HG02970 (cell line): ENCODE measurements around the gene SGCD.

ENCODE experiments used
- ATAC-seq: cut with Tn5 transposase; IDR thresholded peaks from one replicate; pipeline ENCODE4 v1.9.1; 2021; ENCODE audit warnings: mild to moderate bottlenecking, moderate library complexity, moderate number of reproducible peaks; ENCODE audit not compliant: unreplicated experiment, low FRiP score

SGCD gene

GRCh38 chr5:156497804-156498208 lies 170.8 kb downstream of the SGCD start:
- ATAC-seq: no peak

DNA sequence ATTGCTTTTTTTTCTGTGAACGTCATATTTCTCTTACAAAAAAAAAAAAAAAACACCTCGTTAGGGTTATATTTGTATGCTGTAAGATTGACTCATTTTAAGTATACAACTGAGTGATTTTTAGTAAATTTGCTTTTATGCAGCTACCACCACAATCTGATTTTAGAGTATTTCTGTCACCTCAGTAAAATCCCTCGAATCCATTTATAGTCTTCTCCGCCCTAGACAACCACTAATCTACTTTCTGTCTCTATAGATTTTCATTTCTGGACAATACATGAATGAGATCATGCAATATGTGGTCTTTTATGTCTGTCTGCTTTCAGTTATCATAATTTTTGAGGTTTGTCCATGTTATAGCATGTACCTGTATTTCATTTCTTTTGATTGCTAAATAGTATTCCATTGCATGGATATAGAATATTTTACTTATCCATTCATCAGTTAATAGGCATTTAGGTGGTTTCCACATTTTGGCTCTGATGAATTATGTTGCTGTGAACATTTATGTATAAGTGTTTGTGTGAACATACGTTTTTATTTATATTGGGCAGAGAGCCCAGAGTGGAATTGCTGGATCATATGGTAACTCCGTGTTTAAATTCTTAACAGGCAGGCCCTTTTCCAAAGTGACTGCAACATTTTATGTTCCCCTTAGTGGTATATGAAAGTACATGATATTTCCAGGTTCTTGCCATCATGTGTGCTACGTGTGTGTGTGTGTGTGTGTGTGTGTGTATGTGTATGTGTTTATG lies 171.4 kb downstream of the SGCD start:
- no peak for ATAC-seq

GRCh38 chr5:156500755-156501154 lies 173.8 kb downstream of the SGCD start:
- no peak for ATAC-seq

DNA sequence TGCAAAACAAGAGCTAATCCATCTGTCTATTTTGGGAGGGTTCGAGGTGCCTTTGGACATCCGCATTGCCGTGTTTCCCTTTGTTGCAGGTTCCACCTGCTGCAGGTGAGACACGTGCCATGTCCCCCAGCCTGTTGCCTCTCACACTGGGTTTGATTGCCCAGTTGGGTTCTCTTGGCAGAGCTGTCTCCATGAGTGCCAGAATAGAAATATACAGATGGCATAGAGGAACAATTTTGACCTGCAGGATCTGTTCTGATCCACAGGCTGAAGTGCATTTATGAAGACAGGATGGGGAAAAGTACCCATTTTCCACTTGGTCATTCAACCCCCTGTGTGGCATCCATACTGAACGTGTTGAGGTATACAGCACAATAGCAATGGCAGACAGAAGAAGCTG lies 178.1 kb downstream of the SGCD start:
- ATAC-seq: no peak

DNA sequence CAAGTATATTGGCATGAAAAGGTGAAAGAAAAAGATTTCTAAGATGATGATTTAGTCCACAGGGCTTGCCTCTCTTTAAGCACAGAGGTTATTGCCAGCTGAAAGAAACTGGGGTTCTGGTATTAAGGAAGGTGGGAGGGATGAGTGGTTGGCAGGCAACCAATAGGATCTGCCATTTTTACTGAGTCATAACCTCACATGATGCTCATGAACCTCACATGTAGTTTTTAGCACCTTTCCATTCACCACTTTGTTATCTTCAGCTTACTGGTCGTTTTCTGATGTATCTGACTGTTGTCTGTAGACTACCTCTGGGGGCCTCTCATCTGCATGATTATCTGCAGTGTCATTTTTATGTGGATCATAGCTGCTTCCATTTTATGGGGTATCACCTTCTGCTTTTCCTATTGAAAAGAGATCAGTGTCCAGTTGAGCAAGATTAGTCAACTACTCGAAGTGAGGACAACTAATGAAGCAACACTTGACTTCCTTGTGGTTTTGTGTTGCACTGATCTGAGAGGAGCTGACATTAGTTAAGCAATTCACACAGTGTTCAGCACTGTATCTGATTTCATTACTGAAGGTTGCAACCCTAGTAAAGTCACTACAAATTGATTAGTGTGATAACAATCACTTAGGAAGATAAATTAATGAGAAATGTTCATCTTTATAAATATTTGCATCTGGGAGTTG lies 186.3 kb downstream of the SGCD start:
- ATAC-seq: no peak

DNA sequence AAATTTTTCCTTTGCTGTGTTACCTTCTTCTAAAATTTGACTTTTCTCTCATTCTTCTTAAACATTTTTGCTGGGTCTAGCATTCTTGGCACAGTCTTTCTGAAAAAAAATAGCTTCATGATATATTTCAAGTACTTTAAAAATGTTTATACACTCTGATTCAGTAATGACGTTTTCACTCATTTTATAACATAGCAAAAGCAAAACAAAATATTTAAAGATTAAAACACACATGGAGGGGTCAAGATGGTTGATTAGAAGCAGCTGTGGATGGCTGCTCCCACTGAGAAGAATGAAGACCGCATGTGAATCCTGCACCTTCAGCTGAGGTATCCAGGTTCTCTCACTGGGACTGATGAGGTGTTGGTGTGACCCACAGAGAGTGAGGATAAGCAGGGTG lies 188.2 kb downstream of the SGCD start:
- no peak for ATAC-seq

DNA sequence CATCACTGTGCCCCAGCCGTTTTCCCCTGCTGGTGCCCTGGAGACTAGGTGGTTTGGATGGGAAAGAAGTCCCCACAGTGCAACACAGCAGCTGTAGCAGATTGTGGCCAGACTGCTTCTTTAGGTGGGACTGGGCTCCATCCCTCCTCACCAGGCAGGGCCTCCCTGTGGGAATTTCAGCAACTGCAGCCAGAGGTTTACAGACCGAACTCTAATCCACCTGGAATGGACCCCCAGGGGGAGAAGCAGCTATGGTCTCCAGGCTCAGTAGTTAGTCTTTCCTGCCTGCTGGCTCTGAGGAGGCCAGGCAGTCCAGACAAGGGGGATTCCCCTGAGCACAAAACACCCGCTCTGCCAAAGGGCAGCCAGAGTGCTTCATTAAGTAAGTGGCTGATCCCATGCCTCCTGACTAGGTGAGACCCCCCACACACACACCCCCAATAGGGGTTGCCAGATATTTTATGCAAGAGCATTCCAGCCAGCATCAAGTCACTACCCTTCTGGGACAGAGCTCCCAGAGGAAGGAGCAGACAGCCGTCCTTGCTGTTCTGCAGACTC lies 188.9 kb downstream of the SGCD start:
- ATAC-seq: no peak

GRCh38 chr5:156522651-156523529 lies 195.9 kb downstream of the SGCD start:
- no peak for ATAC-seq

GRCh38 chr5:156523607-156524006 lies 196.6 kb downstream of the SGCD start:
- no peak for ATAC-seq

DNA sequence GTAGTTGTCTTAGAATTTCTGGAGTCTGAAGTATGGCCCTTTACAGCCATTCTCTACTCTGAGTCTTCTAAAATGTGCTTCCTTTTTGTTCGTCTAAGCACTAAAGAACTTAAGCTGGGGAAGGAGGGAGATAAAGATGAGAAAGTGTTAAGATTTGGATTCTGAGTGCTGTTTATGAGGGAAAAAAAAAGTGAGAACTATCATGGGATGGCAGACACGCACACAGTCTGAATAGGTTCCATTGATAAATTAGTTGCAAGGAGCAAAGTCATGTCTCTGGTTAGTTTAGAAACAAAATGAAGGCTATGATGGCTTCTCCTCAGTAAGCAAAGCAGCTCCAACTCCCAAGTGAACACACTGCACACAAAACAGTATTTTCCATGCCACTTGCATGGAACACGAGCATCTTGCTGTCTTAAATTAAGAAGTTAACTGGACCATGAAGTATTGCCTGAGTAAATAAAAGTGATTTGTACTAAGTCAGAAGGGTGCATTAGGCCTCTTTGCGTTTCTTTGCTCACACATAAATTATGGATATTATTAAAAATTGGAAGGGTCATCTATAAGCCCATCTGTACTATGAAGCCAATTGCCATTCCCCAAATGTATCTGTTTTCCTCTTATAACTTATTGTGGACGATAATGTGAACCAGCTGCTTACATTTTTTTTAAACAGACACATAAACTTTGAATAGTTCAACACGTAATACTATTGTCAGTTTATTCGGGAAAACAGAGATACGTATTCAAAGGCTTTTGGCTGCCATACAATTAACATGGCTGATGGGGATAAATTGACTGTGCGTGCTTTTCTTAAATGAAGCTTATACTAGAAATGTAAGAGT lies 199.3 kb downstream of the SGCD start:
- ATAC-seq: no peak

DNA sequence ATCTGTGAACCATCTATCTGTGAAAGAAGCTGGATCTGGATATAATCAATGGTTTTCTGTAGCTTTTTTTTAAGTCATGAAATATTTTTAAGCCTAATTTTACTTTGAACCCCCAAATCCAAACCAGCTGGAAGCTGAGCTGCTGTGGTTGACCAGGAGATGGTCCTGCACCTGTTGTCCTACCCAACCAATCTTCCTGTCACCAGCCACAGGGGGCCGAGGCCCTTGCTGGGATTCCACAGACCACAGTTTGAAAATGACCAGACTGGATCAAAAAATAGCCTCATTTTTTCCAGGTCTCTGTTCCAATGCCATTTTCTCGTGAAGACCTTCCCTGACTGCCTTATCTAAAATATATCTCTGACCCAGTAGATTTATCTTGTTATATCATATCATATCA lies 200.6 kb downstream of the SGCD start:
- ATAC-seq: no peak

DNA sequence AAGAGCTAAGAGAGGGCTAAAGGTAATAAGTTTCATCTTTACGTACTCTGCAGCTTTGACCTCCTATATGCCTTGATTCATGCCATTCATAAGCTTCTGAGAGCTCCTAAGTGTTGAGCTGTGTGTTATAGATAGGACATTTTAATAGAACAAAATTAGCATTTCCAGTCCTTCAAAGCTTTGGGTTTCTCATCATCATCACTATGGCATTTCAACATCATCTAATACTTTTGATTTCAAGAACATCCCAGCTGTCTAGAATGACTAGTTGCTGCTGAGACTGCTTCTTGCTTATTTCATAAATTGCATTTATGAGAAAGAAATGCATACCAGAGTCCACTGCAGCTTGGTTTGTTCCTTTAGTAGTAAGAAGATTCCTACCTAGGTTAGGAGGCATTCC lies 201.7 kb downstream of the SGCD start:
- ATAC-seq: no peak

DNA sequence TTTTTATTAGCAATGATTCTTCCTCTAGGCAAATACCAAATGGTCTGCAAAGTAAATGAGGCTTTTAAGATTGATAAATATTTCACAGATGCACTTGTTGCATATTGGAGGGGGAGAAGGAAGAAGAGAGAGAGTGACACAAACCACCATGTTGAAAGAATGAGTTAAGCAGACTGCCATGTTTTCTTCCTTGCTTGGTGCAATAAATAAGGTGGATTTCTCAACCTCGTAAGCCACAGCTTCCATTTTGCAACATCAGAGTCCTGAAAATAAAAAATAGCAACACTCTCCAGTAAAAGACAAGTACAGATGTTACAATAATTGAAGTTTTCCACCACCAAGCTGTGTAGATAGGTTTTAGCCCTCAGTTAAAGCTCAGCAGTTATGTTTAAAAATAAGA lies 202.9 kb downstream of the SGCD start:
- ATAC-seq: no peak

- no peak for ATAC-seq
Observed at GRCh38 chr5:156531199-156531598, 204.2 kb downstream of the SGCD start.

DNA sequence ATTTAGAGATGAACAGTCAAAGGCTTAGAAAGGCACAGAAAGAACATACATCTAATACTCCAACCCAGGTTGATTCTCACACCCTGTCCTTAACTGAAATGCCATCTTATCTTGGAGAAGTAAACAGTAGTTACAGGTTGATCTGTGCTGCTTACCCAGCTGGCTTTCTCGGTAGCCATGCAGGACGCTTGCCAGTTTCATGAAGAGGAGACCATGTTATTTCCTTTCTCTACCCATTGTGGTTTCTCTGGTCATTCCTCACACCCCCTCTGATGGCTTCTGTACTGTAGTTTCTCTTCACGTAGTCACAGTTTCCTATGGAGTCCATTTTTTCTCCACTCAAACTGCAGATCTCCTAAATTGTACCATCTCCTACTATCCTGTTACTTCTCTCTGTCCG lies 206.0 kb downstream of the SGCD start:
- ATAC-seq: no peak

GRCh38 chr5:156534085-156534484 lies 207.1 kb downstream of the SGCD start:
- ATAC-seq: no peak

DNA sequence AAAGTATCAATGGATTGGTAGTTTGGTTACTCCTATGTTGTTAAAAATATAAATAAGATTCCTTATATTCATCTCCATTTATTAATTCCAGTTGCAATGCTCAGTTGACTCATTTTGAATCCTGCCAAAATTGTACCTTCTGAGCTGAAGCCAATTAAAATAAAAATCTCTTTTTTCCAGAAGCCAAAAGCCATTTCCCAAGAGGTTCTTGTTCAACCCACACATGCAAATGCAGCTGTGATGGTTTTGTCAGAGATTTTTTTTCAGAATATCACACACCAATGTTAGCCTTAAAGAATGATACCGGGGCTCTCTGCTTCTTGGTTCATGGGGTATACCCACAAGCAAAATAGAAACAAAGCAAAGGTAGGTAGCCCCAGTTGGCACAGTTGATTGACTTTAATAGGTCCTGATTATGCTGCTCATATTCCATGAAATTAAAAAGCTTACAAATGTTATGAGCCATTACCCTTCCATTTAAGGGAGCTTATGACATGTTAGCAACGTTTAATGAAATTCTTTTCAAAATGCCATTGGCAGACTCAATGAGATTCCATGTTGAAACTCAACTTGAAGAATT lies 208.0 kb downstream of the SGCD start:
- ATAC-seq: no peak

- no peak for ATAC-seq
Observed at GRCh38 chr5:156540491-156540890, 213.5 kb downstream of the SGCD start.

- no peak for ATAC-seq
Observed at GRCh38 chr5:156541582-156541981, 214.6 kb downstream of the SGCD start.
